Nephron (organoid): ENCODE data around the gene SERPINA1.
"Not testable (repeated sequence)": the region's sequence is repeated elsewhere in the genome, so short reads cannot be mapped to it uniquely, and the experiment has no call there.

Source experiments
- H3K27ac Mint-ChIP-seq, 3 experiments: 2 replicates each; pipeline ENCODE4 v1.8.0; 2020; ENCODE audit warnings: mixed read lengths in 3 of 3, mild to moderate bottlenecking in 2 of 3, moderate library complexity in 1 of 3
- H3K27me3 Mint-ChIP-seq: 2 replicates; pipeline ENCODE4 v1.8.0; 2021; ENCODE audit warnings: low read depth, mild to moderate bottlenecking, moderate library complexity, mixed read lengths
- H3K36me3 Mint-ChIP-seq: 2 replicates; pipeline ENCODE4 v1.8.0; 2020; ENCODE audit warnings: low read depth, mixed read lengths
- H3K4me1 Mint-ChIP-seq: 2 replicates; pipeline ENCODE4 v1.8.0; 2020; ENCODE audit warnings: mixed read lengths
- H3K4me3 Mint-ChIP-seq, 3 experiments: 2 replicates each; pipeline ENCODE4 v1.8.0; 2020; ENCODE audit warnings: mild to moderate bottlenecking in 3 of 3, mixed read lengths in 3 of 3, moderate library complexity in 2 of 3
- H3K9me3 Mint-ChIP-seq: 2 replicates; pipeline ENCODE4 v1.8.0; 2020; ENCODE audit warnings: mixed read lengths
- CTCF ChIP-seq, 3 experiments: fragments of 200-600 bp; sonication (generic); IDR thresholded peaks; one replicate each; pipeline ENCODE4 v1.5.0; 2021; ENCODE audit warnings: antibody characterized with exemption in 3 of 3; ENCODE audit not compliant: unreplicated experiment in 3 of 3

The SERPINA1 gene

GRCh38 chr14:94356379-94357056, 31.9 kb downstream of the SERPINA1 start:
- Mint-ChIP-seq H3K4me3 (no peak overlapping the region), H3K27me3 (peaks cover 28% of the 10 kb centered on the region), H3K27ac (no peak overlapping the region), H3K36me3 (no peaks in the 10 kb centered on the region), H3K9me3 (peaks cover 5% of the 10 kb centered on the region), H3K4me1 (no peaks in the 10 kb centered on the region)
- TF ChIP-seq CTCF (IDR thresholded peaks at IDR 0.05; ENCODE audit: unreplicated experiment in 3 of 3) = no peak

GRCh38 chr14:94355191-94355794, 33.1 kb downstream of the SERPINA1 start:
- H3K27me3 Mint-ChIP-seq = peaks cover 36% of the 10 kb centered on the region
- TF ChIP-seq CTCF (IDR thresholded peaks at IDR 0.05; ENCODE audit: unreplicated experiment in 3 of 3) = peak; percentile 34 to 38 (median 38)
- no peaks in the 10 kb centered on the region for H3K36me3 Mint-ChIP-seq
- no peak overlapping the region for H3K27ac Mint-ChIP-seq
- H3K9me3 Mint-ChIP-seq = peaks cover 5% of the 10 kb centered on the region
- no peaks in the 10 kb centered on the region for H3K4me1 Mint-ChIP-seq
- H3K4me3 Mint-ChIP-seq = no peak overlapping the region

- Mint-ChIP-seq H3K9me3 (peaks cover 5% of the 10 kb centered on the region), H3K4me1 (no peaks in the 10 kb centered on the region), H3K27me3 (peaks cover 35% of the 10 kb centered on the region), H3K36me3 (no peaks in the 10 kb centered on the region), H3K4me3 (no peak overlapping the region), H3K27ac (no peak overlapping the region)
- no peak for TF ChIP-seq CTCF (IDR thresholded peaks at IDR 0.05; ENCODE audit: unreplicated experiment in 3 of 3)
These were observed 33.7 kb downstream of the SERPINA1 start for GRCh38 chr14:94354638-94355185.

GRCh38 chr14:94354190-94354589, 34.2 kb downstream of the SERPINA1 start:
- not testable (repeated sequence) for H3K4me1 Mint-ChIP-seq, H3K9me3 Mint-ChIP-seq, H3K27ac Mint-ChIP-seq, H3K4me3 Mint-ChIP-seq, H3K36me3 Mint-ChIP-seq
- H3K27me3 Mint-ChIP-seq = peaks cover 32% of the 10 kb centered on the region

GRCh38 chr14:94349276-94349675, 39.1 kb downstream of the SERPINA1 start:
- H3K36me3 Mint-ChIP-seq = no peaks in the 10 kb centered on the region
- no peaks in the 10 kb centered on the region for H3K4me1 Mint-ChIP-seq
- H3K27ac Mint-ChIP-seq = no peak overlapping the region
- H3K9me3 Mint-ChIP-seq = peaks cover 5% of the 10 kb centered on the region
- H3K27me3 Mint-ChIP-seq = peaks cover 18% of the 10 kb centered on the region
- H3K4me3 Mint-ChIP-seq = no peak overlapping the region
- TF ChIP-seq CTCF (IDR thresholded peaks at IDR 0.05; ENCODE audit: unreplicated experiment in 3 of 3) = no peak

GRCh38 chr14:94348836-94349235, 39.6 kb downstream of the SERPINA1 start:
- Mint-ChIP-seq H3K9me3 (peaks cover 5% of the 10 kb centered on the region), H3K36me3 (no peaks in the 10 kb centered on the region), H3K4me3 (no peak overlapping the region), H3K4me1 (no peaks in the 10 kb centered on the region), H3K27ac (no peak overlapping the region), H3K27me3 (peaks cover 21% of the 10 kb centered on the region)
- TF ChIP-seq CTCF (IDR thresholded peaks at IDR 0.05; ENCODE audit: unreplicated experiment in 3 of 3) = no peak
